A549 (cell line): ENCODE results near the gene ZNF362.

ENCODE experiments used
- CEBPB ChIP-seq, 2 experiments: fragments of >200 bp in 1 of 2; sonication (Bioruptor Twin) in 1 of 2; formaldehyde crosslinking in 1 of 2; IDR thresholded peaks; 2 replicates each; pipeline ENCODE4 v1.6.1; 2012 to 2016
- CTCF ChIP-seq: fragments of >200 bp; sonication (Bioruptor Twin); formaldehyde crosslinking; IDR thresholded peaks from 3 replicates; pipeline ENCODE4 v1.5.1; 2016
- EP300 ChIP-seq, 2 experiments: fragments of >200 bp; sonication (Bioruptor Twin); formaldehyde crosslinking; IDR thresholded peaks; 2 replicates in 1 of 2; 3 replicates in 1 of 2; pipeline ENCODE4 v1.6.1; 2016 to 2017
- KDM5A ChIP-seq: fragments of 200-600 bp; sonication (generic); IDR thresholded peaks from 2 replicates; pipeline ENCODE4 v1.6.1; 2016; ENCODE audit warnings: antibody characterized with exemption, mild to moderate bottlenecking
- MAFK ChIP-seq: fragments of 450-650 bp; IDR thresholded peaks from 2 replicates; pipeline ENCODE4 v1.6.1; 2014; ENCODE audit not compliant: partially characterized antibody
- POLR2A ChIP-seq: IDR thresholded peaks from 2 replicates; pipeline ENCODE4 v1.6.1; 2012; ENCODE audit warnings: mild to moderate bottlenecking, low read length
- POLR2AphosphoS2 ChIP-seq: conservative IDR thresholded peaks from 2 replicates; pipeline ENCODE4 v1.6.1; 2012; ENCODE audit warnings: low read length, improper control_type of control experiment, inconsistent platforms
- RCOR1 ChIP-seq: fragments of 150-350 bp; IDR thresholded peaks from 2 replicates; pipeline ENCODE4 v1.6.1; 2014; ENCODE audit warnings: antibody characterized with exemption, low read length, low read depth
- REST ChIP-seq: fragments of 200-600 bp; sonication (generic); IDR thresholded peaks from 2 replicates; pipeline ENCODE4 v1.6.1; 2016; ENCODE audit warnings: antibody characterized with exemption, mild to moderate bottlenecking, moderate library complexity
- SREBF2 ChIP-seq: fragments of 450-650 bp; IDR thresholded peaks from 2 replicates; pipeline ENCODE4 v1.6.1; 2014; ENCODE audit warnings: mild to moderate bottlenecking, moderate library complexity

- TF ChIP-seq SREBF2 (no peak), POLR2A (no peak), CTCF (no peak), POLR2AphosphoS2 (no peak), EP300 (IDR thresholded peaks at IDR 0.05) (no peak), RCOR1 (no peak), KDM5A (no peak), REST (no peak), MAFK (no peak), CEBPB (IDR thresholded peaks at IDR 0.05) (no peak)
Observed at GRCh38 chr1:33263890-33264504, 7.7 kb downstream of the ZNF362 start.
